ENCODE data around the gene MGLL. TPM values are rescaled to one million over a fixed set of nuclear protein-coding genes. Genes with fewer than 3 reads are reported as not detected.
A peak's percentile ranks its signal among the peaks of the same experiment; 100 is the strongest.

MGLL gene
- total and polyA plus RNA-seq, 8 donors = 10.5 to 118 (median 37.9) TPM

- peak overlapping the region in 2 of 5 donors; percentile 2 to 8 for H3K27ac ChIP-seq
- no peaks in the 10 kb centered on the region for H3K27me3 ChIP-seq
- no peaks in the 10 kb centered on the region for H3K9me3 ChIP-seq
- no peak for TF ChIP-seq POLR2AphosphoS5 (IDR thresholded peaks at IDR 0.05)
- TF ChIP-seq EP300 (IDR thresholded peaks at IDR 0.05) = no peak
- TF ChIP-seq CTCF (IDR thresholded peaks at IDR 0.05) = no peak
- no peak for TF ChIP-seq POLR2A (IDR thresholded peaks at IDR 0.05)
- 72 to 91% (median 84%) methylated on average over 8 of the region's 8 CpGs for WGBS, 5 donors
- no peak overlapping the region for H3K4me3 ChIP-seq
- peaks cover 20 to 42% (median 28%) of the 10 kb centered on the region in 4 donors for H3K4me1 ChIP-seq
- H3K36me3 ChIP-seq = no peaks in the 10 kb centered on the region
- intact Hi-C loops (cut with DNase I; ENCODE audit: low total_unique reads) = no loop called here
- DNase-seq = no peak
Measured at GRCh38 chr3:127759826-127760225, 62.5 kb downstream of the MGLL start.

GRCh38 chr3:127758013-127758412, 64.3 kb downstream of the MGLL start:
- H3K27ac ChIP-seq = no peak overlapping the region
- H3K36me3 ChIP-seq = no peaks in the 10 kb centered on the region
- intact Hi-C loops (cut with DNase I; ENCODE audit: low total_unique reads) = no loop called here
- no peak for DNase-seq
- 78 to 93% (median 92%) methylated on average over 3 of the region's 3 CpGs for WGBS, 5 donors
- peaks cover 15 to 29% (median 18%) of the 10 kb centered on the region in 4 donors for H3K4me1 ChIP-seq
- H3K9me3 ChIP-seq = no peaks in the 10 kb centered on the region
- H3K27me3 ChIP-seq = no peaks in the 10 kb centered on the region
- TF ChIP-seq POLR2AphosphoS5 (IDR thresholded peaks at IDR 0.05) = no peak
- no peak for TF ChIP-seq POLR2A (IDR thresholded peaks at IDR 0.05)
- no peak for TF ChIP-seq CTCF (IDR thresholded peaks at IDR 0.05)
- no peak for TF ChIP-seq EP300 (IDR thresholded peaks at IDR 0.05)
- no peak overlapping the region for H3K4me3 ChIP-seq

GRCh38 chr3:127755305-127755681, 67.0 kb downstream of the MGLL start:
- Histone ChIP-seq H3K9me3 (no peaks in the 10 kb centered on the region), H3K4me3 (no peak overlapping the region), H3K36me3 (no peaks in the 10 kb centered on the region), H3K27me3 (no peaks in the 10 kb centered on the region), H3K27ac (no peak overlapping the region), H3K4me1 (peaks cover 0 to 17% (median 5%) of the 10 kb centered on the region in 4 donors)
- intact Hi-C loops (cut with DNase I; ENCODE audit: low total_unique reads) = no loop called here
- 83 to 97% (median 91%) methylated on average over 12 of the region's 12 CpGs for WGBS, 5 donors
- no peak for TF ChIP-seq EP300 (IDR thresholded peaks at IDR 0.05)
- TF ChIP-seq POLR2A (IDR thresholded peaks at IDR 0.05) = no peak
- TF ChIP-seq CTCF (IDR thresholded peaks at IDR 0.05) = no peak
- no peak for TF ChIP-seq POLR2AphosphoS5 (IDR thresholded peaks at IDR 0.05)
- DNase-seq = no peak

GRCh38 chr3:127754411-127755304, 67.7 kb downstream of the MGLL start:
- no peak for TF ChIP-seq POLR2AphosphoS5 (IDR thresholded peaks at IDR 0.05)
- TF ChIP-seq EP300 (IDR thresholded peaks at IDR 0.05) = no peak
- TF ChIP-seq CTCF (IDR thresholded peaks at IDR 0.05) = no peak
- no peak for TF ChIP-seq POLR2A (IDR thresholded peaks at IDR 0.05)
- 77 to 84% (median 81%) methylated on average over 29 to 34 of the region's 34 CpGs for WGBS, 5 donors
- intact Hi-C loops (cut with DNase I; ENCODE audit: low total_unique reads) = no loop called here

More at GRCh38 chr3:127754411-127755304, 67.7 kb downstream of the MGLL start:
- Histone ChIP-seq H3K36me3 (no peaks in the 10 kb centered on the region), H3K4me3 (no peak overlapping the region), H3K27ac (peak overlapping the region in 2 of 5 donors; percentile 18 to 32), H3K4me1 (peaks cover 0 to 23% (median 9%) of the 10 kb centered on the region in 4 donors), H3K27me3 (no peaks in the 10 kb centered on the region), H3K9me3 (no peaks in the 10 kb centered on the region)
- DNase-seq = no peak
